Measurements from ENCODE around the gene FBRSL1.
"Not testable (repeated sequence)": the region's sequence is repeated elsewhere in the genome, so short reads cannot be mapped to it uniquely, and the experiment has no call there.

FBRSL1 gene

DNA sequence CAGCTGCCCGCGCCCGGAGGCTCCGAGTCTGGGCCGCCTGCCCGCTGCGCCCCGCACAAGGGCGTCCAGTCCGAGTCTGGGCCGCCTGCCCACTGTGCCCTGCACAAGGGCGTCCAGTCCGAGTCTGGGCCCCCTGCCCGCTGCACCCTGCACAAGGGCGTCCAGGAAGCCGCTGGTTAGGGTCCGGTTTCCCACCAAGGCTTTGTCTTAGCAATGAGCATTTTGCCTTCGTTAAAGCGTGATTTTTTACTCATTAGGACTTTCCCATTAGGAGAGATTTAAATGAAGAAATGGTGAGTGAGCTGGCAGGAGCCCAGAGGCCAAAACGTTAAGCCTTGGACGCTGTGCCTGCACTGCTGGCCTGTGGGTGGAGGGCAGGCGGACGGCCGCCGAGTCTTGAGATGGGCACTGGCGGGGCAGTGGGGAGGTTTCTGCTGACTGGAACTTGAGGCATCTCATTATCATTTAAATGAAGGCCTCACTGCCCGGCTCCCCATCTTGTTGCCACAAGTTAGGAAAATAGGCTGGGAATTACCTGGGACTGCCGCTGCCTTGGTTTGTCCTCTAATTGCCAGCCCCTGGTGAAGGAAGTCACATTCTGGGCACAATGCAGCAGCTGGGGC is 36.0 kb downstream of the FBRSL1 start:
- DNase-seq (ENCODE audit: low spot score): no peak

DNA sequence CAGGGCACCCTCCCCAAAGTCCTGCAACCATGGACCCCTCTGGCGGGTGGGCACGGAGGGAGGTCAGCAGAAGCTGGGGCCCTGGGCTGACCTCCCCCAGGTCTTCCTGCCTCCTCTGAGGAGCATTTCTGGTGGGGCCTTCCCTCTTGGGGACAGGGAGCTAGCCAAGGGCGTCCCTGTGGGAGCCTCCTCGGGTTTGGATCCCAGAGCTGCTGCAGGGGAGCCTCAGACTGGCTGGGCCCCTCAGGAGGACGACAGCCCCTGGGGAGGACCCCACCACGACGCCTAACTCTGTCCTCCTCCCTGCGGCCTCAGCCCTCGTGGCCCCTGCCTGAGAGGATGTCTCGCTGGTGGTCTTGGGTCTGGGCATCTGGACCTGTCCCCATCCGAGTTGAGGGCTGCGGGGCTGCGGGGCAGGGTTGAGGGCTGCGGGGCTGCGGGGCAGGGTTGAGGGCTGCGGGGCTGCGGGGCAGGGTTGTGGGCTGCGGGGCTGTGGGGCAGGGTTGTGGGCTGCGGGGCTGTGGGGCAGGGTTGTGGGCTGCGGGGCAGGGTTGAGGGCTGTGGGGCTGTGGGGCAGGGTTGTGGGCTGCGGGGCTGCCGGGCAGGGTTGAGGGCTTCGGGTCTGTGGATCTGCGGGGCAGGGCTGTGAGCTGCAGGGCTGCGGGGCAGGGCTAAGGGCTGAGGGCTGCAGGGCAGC is 37.4 kb downstream of the FBRSL1 start:
- no peak for DNase-seq (ENCODE audit: low spot score)

DNA sequence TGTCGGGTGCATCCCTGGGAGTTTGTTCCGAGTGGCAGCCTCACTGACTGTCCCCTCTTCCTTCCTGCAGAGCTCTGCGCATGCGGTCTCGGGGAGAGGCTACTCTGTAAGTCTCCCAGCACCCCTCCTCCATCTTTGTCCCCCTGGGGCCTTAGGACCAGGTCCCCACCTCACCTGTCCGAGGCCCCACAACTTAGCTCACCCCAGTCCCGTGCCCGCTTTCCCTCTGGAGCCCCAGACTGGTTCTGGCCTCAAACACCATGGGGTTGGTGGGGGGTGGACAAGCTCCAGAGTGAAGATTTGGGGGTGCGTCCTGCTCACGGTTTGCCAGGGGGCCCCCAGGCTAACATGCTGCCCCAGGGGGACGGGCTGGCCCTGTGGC is 37.9 kb downstream of the FBRSL1 start:
- no peak for DNase-seq (ENCODE audit: low spot score)

DNA sequence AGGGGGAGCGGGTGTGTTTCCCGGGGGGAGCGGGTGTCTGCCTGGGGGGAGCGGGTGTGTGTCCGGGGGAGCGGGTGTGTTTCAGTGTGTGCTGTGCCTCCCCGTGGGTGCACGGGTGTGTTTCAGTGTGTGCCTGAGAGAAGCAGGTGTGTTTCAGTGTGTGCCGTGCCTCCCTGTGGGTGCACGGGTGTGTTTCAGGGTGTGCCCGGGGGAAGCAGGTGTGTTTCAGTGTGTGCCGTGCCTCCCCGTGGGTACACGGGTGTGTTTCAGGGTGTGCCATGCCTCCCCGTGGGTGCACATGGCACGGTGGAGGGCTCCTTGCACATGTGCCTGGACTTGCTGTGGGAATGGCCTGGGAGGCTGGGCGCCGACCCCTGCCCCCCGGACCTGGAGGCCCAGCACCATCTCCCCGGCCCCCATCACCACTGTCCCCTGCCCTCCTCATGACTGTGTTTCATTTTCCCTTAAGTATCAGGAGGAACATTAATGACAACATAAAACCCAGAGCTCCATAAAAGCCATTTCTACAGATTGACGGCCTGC is 38.7 kb downstream of the FBRSL1 start:
- DNase-seq (ENCODE audit: low spot score): no peak

DNA sequence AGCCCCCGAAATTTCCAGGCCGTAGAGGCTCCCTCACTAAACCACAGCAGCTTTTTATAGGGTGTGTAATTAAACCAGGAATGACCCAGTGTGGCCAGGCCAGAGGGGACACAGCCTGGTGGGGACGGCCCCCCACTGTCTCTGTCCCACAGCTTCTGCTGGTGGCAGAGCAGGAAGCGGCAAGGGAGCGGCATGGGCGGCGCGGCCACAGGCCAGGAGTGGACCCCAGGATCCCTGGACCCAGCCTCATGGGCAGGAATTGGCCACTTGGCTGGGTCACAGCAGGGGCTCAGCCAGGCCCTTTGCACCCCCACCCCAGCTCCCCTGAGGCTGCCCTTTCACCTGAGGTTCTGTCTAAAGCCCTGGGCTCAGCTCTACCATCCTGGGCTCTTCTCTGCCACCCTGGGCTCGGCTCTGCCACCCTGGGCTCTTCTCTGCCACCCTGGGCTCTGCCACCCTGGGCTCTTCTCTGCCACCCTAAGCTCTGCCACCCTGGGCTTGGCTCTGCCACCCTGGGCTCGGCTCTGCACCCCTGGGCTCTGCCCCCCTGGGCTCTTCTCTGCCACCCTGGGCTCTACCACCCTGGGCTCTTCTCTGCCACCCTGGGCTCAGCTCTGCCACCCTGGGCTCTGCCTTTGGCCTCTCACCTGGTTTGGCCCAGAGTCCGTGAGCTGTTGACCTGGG is 39.3 kb downstream of the FBRSL1 start:
- no peak for DNase-seq (ENCODE audit: low spot score)

DNA sequence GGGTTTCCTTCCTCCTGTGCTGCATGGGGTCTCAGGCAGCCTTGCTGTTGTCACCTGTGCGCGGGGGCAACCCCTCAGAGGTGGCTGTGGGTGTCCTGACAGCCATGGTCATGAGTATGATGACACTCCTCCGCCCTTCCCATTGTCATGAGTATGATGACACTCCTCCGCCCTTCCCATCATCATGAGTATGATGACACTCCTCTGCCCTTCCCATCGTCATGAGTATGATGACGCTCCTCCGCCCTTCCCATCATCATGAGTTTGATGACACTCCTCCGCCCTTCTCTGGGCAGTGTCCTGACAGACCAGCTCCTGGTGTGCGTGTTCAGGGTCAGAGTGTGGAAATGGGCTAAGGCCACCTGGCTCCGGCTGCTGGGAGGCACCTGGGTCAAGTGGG is 40.0 kb downstream of the FBRSL1 start:
- no peak for DNase-seq (ENCODE audit: low spot score)

DNA sequence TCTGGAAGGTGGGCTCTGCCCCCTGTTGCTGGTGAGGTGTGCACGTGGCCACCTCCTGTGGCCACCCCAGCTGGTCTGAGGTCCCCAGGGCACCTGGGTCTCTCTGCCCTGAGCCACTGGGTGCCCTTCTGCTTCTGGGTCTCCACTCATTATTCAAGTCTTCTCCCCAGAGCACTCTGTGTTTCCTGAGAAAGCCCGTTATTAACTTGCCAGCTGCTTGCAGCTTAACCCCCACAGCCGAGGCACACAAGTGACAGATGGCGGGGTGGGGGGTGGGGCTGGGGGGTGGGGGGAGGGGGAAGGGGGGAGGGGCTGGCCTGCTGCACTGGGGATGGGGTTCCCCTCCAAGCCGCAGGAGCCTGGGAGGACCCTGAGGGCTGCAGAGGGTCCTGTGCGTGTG is 40.5 kb downstream of the FBRSL1 start:
- no peak for DNase-seq (ENCODE audit: low spot score)

DNA sequence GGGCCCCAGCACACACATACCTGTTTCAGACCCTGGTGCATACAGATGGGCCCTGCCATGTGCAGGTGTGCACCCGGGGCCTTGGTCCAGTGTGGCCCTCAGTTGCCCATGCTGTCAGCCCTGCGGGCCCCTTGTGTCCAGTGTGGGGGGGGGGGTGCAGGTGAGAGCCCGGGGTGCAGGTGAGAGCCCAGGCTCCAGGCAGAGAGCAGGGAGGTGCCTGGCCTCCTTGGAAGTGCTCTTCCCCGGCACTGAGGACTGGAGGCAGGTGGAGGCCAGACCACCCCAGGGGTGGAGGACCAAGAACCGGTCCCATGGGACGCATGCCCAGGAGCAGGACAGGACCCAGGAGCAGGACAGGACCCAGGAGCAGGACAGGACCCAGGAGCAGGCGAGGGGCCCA is 40.9 kb downstream of the FBRSL1 start:
- DNase-seq (ENCODE audit: low spot score): no peak

DNA sequence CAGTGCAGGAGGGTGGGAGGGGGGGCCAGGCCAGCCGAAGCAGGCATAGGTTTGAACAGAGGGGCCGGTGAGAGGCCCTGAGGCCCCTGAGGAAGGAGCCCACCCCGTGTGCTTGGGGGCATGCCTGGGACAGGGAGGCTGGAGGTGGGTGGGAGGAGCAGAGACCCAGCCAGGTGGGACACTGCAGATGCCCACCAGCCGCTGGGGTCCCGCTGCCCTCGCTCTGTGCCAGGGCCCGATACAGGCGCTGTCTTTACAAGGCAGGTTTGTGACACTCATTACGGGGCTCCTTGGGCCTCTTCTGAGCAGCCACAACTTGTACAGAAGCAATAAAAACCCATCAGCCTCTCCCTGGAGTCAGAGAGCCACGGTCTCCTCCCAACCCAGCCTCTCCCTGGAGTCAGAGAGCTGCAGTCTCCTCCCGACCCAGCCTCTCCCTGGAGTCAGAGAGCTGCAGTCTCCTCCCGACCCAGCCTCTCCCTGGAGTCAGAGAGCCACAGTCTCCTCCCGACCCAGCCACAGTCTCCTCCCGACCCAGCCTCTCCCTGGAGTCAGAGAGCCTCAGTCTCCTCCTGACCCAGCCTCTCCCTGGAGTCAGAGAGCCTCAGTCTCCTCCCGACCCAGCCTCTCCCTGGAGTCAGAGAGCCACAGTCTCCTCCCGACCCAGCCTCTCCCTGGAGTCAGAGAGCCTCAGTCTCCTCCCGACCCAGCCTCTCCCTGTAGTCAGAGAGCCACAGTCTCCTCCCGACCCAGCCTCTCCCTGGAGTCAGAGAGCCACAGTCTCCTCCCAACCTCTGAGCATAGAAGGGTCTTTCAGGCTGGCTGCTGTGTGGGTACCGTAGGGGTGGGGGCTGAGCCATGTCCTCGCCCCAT is 43.0 kb downstream of the FBRSL1 start:
- DNase-seq (ENCODE audit: low spot score): not testable (repeated sequence)

DNA sequence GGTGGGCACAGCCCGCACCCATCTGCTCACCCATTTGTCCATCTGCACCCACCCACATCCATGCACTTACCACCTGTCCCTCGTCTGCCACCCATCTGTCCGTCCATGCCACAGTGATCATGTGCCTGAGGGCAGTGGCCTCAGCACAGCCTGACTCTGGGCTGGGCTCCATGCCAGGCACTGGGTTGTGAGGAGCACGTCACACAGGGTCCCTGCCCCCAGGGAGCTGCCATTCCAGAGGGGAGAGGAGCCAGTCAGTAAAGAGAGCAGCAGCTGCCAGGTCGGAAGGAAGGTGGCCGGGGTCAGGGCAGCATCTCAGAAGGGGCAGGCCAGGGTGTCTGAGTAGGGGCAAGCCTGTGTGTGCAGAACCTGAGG is 43.6 kb downstream of the FBRSL1 start:
- no peak for DNase-seq (ENCODE audit: low spot score)

DNA sequence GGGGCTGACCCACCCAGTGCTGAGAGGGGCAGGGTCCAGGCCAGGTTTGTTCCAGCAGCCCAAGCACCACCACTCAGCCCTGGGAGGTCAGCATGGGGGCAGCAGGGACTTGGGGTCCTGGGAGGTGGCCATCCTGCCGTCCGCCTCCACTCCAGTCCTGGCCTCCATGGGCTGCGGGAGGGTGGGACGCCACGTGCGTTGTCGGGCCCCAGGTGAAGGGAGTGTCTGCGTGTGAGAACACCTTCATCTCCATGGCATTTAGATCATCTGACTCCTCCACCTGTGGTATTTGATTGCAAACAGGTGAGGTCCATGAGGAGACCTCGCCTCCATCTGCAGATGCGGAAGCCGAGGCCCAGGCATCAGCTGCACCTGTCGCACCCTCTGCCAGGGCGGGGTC is 44.1 kb downstream of the FBRSL1 start:
- DNase-seq (ENCODE audit: low spot score): no peak

DNA sequence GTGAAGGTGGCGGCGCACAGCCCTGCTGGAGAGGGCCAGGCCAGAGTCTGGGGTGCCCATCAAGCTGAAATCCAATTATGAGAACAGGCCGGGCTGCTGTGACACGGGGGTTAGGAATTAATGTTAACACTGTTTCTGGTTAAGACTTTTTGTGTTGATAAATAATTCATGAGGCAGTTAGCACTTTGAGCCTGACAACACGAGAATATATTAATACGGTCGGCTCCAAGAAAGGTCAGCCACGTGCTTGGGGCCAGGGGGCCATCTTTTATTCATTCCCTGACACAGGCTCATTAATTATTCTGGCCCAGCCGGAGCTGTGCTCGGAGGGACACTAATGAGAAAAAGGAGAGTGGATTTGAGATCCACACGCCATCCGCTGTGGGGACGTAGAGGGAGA is 45.1 kb downstream of the FBRSL1 start:
- no peak for DNase-seq (ENCODE audit: low spot score)

DNA sequence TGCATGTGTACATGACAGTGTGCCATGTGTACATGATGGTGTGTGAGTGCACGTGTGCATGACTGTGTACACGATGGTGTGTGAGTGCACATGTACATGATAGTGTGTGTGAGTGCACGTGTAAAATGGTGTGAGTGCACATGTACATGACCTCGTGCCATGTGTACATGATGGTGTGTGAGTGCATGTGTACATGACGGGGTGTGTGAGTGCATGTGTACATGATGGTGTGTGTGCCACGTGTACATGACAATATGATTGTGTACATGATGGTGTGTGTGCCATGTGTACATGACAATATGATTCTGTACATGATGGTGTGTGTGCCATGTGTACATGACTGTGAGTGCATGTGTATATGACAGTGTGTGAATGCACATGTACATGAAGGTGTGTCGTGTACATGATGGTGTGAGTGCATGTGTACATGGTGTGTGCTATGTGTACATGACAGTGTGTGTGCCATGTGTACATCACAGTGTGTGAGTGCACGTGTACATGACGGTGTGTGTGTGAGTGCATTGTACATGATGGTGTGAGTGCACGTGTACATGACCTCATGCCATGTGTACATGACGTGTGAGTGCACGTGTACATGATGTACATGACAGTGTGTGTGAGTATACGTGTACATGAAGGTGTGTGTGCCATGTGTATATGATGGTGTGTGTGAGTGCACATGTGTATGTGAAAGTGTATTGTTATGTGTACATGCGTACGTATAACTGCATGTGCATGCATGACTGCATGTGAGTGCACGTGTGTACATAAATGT is 46.3 kb downstream of the FBRSL1 start:
- DNase-seq (ENCODE audit: low spot score): no peak

DNA sequence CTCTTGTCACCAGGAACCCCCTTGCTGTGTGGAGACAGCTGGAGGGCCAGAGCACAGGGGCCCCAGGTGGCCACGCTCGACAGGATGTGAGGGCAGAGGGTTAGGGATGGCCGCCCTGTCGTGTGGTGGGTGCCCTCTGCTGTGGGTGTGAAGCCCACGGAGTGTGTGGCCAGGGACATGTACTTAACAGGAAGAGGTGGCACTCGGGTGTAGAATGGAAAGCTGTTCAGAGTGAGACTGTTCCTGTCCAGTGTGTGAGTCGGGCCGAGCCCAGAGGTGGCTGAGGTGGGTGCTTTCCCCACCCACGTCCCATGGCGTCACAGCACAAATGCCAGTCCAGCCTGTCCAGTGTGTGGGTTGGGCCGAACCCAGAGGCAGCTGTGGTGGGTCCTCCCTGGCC is 47.1 kb downstream of the FBRSL1 start:
- no peak for DNase-seq (ENCODE audit: low spot score)

DNA sequence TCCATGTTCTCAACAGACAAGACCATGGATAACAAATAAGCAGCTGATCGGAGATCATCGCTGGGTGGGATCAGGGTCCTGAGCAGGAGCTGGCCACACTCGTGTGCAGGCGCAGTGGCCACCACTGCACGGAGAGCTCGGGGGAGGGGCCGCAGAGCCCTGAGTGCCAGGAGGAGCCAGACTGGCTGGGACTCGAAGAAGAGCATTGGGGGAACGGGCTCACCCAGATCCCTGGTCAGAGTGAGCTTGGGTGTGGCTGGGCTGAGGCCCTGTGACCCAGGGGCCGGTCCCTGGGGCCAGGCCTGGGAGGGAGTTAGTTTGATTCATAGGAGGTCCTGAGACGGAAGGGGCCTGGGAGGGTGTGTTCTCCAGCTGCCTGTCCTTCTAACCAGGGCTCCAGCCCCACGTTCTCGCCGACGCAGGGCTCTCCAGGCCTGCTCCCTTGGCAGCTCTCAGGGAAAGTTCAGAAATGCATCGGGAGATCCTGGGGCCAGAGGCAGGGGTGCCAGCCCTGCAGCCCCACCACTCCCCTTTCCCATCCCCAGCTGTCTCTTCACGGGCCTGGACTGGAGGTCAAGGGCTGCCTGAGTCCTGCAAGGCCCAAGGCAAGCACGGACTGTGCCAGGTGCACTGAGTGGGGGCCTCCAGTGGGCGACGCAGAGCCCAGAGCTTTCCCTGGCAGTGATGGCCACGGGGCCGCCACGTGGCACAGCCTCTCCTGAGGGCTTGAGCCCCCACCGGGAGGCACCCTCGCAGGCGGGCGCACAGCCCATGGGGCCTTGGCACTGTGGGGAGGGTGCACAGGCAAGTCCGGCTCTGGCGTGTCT is 48.1 kb downstream of the FBRSL1 start:
- DNase-seq (ENCODE audit: low spot score): no peak

DNA sequence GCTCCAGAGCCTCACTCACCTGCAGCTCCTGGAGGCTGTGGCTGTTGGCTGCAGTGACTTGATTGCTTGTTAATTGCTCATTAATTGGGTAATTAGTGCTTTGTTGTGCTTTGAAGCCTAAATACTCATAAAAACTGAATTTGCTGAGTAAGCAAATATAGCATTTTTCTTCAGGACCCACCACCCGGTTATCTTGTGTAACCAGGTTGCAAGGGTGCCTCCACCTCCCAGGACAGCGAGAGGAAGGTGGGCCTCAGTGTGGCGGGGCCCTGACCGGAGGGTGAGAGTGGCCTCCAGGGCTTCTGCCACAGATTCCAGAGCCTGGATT is 48.7 kb downstream of the FBRSL1 start:
- DNase-seq (ENCODE audit: low spot score): no peak

DNA sequence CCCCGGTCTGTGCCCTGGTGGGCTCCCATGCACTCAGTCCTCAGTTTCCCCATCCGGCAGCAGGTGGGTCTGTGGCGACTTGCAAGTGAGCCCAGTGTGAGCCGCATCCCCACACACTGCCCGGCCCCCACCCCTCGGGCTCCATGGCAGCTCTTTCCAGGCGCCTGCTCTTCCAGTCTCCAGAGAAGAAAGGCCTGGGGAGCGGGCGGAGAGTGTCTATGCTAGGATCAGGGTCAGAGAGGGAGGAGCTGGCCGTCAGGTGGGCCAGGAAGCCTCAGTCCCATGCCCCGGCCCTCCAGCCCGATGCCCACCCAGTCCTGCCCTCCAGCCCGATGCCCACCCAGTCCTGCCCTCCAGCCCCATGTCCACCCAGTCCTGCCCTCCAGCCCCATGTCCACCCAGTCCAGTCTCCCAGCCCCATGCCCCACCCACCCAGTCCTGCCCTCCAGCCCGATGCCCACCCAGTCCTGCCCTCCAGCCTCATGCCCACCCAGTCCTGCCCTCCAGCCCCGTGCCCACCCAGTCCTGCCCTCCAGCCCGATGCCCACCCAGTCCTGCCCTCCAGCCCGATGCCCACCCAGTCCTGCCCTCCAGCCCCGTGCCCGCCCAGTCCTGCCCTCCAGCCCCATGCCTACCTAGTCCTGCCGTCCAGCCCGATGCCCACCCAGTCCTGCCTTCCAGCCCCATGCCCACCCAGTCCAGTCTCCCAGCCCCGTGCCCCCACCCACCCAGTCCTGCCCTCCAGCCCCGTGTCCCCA is 49.2 kb downstream of the FBRSL1 start:
- no peak for DNase-seq (ENCODE audit: low spot score)

DNA sequence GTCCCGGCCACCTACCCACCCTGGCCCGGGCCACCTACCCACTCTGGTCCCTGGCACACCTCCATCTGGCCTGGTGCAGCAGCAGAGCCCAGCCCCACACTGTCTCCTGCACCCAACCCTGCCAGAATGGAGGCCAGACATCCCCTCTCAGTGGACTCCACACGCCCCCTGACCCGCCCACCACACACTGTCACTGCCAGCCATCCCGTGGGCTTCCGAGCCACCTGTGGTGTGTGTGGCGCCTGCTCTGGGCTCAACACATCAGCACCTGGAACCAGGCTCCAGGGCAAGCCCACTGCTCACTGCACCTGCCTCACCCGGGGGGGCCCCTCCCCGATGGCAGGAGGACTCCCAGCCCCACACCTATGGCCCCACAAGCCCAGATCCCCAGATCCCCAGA is 50.5 kb downstream of the FBRSL1 start:
- no peak for DNase-seq (ENCODE audit: low spot score)

DNA sequence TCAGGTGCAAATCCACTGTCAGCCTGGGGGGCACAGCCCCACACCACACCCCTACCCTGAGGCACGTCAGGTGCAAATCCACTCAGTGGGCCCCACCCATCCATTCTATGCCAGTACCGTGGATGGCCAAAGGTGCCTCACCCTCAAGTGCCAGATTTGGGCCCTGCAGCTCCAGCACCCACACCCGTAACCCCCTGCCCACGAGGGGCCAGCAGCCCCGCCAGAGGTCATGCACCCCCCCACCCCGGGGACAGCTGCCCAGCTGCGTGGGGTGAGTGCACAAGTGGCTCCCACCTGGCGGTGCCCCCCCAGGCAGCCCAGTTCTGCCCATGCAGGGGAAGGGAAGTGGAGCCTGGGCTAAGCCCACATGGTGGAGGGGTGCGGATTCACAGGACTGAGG is 51.2 kb downstream of the FBRSL1 start:
- DNase-seq (ENCODE audit: low spot score): no peak

DNA sequence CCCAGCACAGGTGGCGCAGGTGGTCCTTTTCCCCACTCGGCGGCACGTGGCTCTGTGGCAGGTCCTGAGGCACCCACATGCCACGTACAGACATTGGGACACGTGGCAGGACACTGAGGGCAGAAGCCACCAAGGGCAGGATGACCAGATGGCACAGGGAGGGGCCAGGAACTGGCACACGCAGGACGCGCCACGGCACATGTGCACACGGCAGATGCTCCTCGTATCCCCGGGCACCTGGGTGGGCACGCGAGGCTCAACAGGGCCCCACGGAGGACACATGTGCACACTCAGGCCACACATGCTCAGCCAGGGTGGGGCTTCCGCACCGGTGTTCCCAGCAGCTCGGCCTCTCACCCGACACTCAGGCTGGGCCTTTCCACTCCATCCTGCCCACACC is 52.0 kb downstream of the FBRSL1 start:
- DNase-seq (ENCODE audit: low spot score): no peak
